Limb (tissue), 2 donors: Measurements from ENCODE around the gene MORF4L1.
"Not testable (repeated sequence)": the region's sequence is repeated elsewhere in the genome, so short reads cannot be mapped to it uniquely, and the experiment has no call there.

Experiments used
- DNase-seq, 2 donors: peaks; one replicate each; pipeline ENCODE4 v3.0.0-alpha.2; 2016; ENCODE audit errors: extremely low spot score in 2 of 2

Gene MORF4L1

GRCh38 chr15:78872155-78872971, at the start of gene MORF4L1:
TSS of gene MORF4L1 (plus strand) at chr15:78872890. CDS start at chr15:78873018, 128 bp downstream.
- DNase-seq = peak; percentile 96 to 100

GRCh38 chr15:78828920-78829319, 43.8 kb upstream of the MORF4L1 start:
- DNase-seq = no peak

GRCh38 chr15:78830514-78831228, 42.0 kb upstream of the MORF4L1 start:
- peak in 1 of 2 donors; percentile 38 for DNase-seq

- no peak for DNase-seq
Observed at GRCh38 chr15:78831229-78832207, 41.2 kb upstream of the MORF4L1 start.

- no peak for DNase-seq
Observed at GRCh38 chr15:78836333-78836732, 36.4 kb upstream of the MORF4L1 start.

GRCh38 chr15:78837131-78837530, 35.6 kb upstream of the MORF4L1 start:
- no peak for DNase-seq

- no peak for DNase-seq
Observed at GRCh38 chr15:78837543-78837942, 35.1 kb upstream of the MORF4L1 start.

- DNase-seq = peak in 1 of 2 donors; percentile 14
Observed at GRCh38 chr15:78838489-78838888, 34.2 kb upstream of the MORF4L1 start.

GRCh38 chr15:78839151-78839550, 33.5 kb upstream of the MORF4L1 start:
- DNase-seq = not testable (repeated sequence)

- DNase-seq = no peak
Observed at GRCh38 chr15:78840661-78841375, 31.9 kb upstream of the MORF4L1 start.

GRCh38 chr15:78841376-78841706, 31.3 kb upstream of the MORF4L1 start:
- DNase-seq = no peak

GRCh38 chr15:78841891-78842290, 30.8 kb upstream of the MORF4L1 start:
- DNase-seq = no peak

- DNase-seq = no peak
Observed at GRCh38 chr15:78842519-78842918, 30.2 kb upstream of the MORF4L1 start.

GRCh38 chr15:78846906-78847305, 25.8 kb upstream of the MORF4L1 start:
- not testable (repeated sequence) for DNase-seq

GRCh38 chr15:78847387-78847906, 25.2 kb upstream of the MORF4L1 start:
- DNase-seq = not testable (repeated sequence)

- no peak for DNase-seq
Observed at GRCh38 chr15:78850352-78850751, 22.3 kb upstream of the MORF4L1 start.

- peak in 1 of 2 donors; percentile 37 for DNase-seq
Observed at GRCh38 chr15:78850941-78851755, 21.5 kb upstream of the MORF4L1 start.

- no peak for DNase-seq
Observed at GRCh38 chr15:78853500-78853899, 19.2 kb upstream of the MORF4L1 start.

GRCh38 chr15:78854833-78855372, 17.8 kb upstream of the MORF4L1 start:
- no peak for DNase-seq
